ENCODE results near the gene XXYLT1.

GRCh38 chr3:195268576-195269309 lies 2.2 kb downstream of the XXYLT1 start:
- TF ChIP-seq CTCF (conservative IDR thresholded peaks at IDR 0.05; ENCODE audit: low read depth, low read length) (no peak), EZH2 (IDR thresholded peaks at IDR 0.05; ENCODE audit: low read length, unreplicated experiment) (no peak), EZH2phosphoT487 (IDR thresholded peaks at IDR 0.05; ENCODE audit: borderline replicate concordance, low read length) (no peak)
